Measurements from ENCODE around the gene PRPH.
A peak's percentile ranks its signal among the peaks of the same experiment; 100 is the strongest.
"Not testable (repeated sequence)": the region's sequence is repeated elsewhere in the genome, so short reads cannot be mapped to it uniquely, and the experiment has no call there.

PRPH gene

GRCh38 chr12:49276304-49277290 lies 18.4 kb upstream of the PRPH start:
- no peak for DNase-seq (ENCODE audit: low read depth)

GRCh38 chr12:49277466-49277865 lies 17.5 kb upstream of the PRPH start:
- DNase-seq (ENCODE audit: low read depth): no peak

GRCh38 chr12:49279706-49280159 lies 15.2 kb upstream of the PRPH start:
- DNase-seq (ENCODE audit: low read depth): no peak

- DNase-seq (ENCODE audit: low read depth): not testable (repeated sequence)
Observed at GRCh38 chr12:49280545-49280944, 14.4 kb upstream of the PRPH start.

GRCh38 chr12:49282302-49282701 lies 12.6 kb upstream of the PRPH start:
- no peak for DNase-seq (ENCODE audit: low read depth)

- DNase-seq (ENCODE audit: low read depth): not testable (repeated sequence)
Observed at GRCh38 chr12:49282740-49283375, 12.1 kb upstream of the PRPH start.

- no peak for DNase-seq (ENCODE audit: low read depth)
Observed at GRCh38 chr12:49283541-49284429, 11.2 kb upstream of the PRPH start.

GRCh38 chr12:49284672-49285071 lies 10.3 kb upstream of the PRPH start:
- no peak for DNase-seq (ENCODE audit: low read depth)

GRCh38 chr12:49287876-49288275 lies 7.1 kb upstream of the PRPH start:
- DNase-seq (ENCODE audit: low read depth): no peak

GRCh38 chr12:49288412-49288853 lies 6.5 kb upstream of the PRPH start:
- peak; percentile 35 for DNase-seq (ENCODE audit: low read depth)

GRCh38 chr12:49288922-49289555 lies 5.9 kb upstream of the PRPH start:
- no peak for DNase-seq (ENCODE audit: low read depth)

GRCh38 chr12:49292729-49293055 lies 2.3 kb upstream of the PRPH start:
- DNase-seq (ENCODE audit: low read depth): no peak

GRCh38 chr12:49293056-49293956 lies 1.6 kb upstream of the PRPH start:
- DNase-seq (ENCODE audit: low read depth): no peak

GRCh38 chr12:49294086-49294803 lies 702 bp upstream of the PRPH start:
- no peak for DNase-seq (ENCODE audit: low read depth)

GRCh38 chr12:49294804-49295081 lies 204 bp upstream of the PRPH start:
- no peak for DNase-seq (ENCODE audit: low read depth)

- no peak for DNase-seq (ENCODE audit: low read depth)
Observed at GRCh38 chr12:49296034-49296835, 1.3 kb downstream of the PRPH start.

GRCh38 chr12:49296836-49297694 lies 2.1 kb downstream of the PRPH start:
- DNase-seq (ENCODE audit: low read depth): no peak

- DNase-seq (ENCODE audit: low read depth): no peak
Observed at GRCh38 chr12:49297695-49298060, 2.7 kb downstream of the PRPH start.
